ENCODE results near the gene SYT14.
A peak's percentile ranks its signal among the peaks of the same experiment; 100 is the strongest.
"Not testable (repeated sequence)": the region's sequence is repeated elsewhere in the genome, so short reads cannot be mapped to it uniquely, and the experiment has no call there.

Gene SYT14

DNA sequence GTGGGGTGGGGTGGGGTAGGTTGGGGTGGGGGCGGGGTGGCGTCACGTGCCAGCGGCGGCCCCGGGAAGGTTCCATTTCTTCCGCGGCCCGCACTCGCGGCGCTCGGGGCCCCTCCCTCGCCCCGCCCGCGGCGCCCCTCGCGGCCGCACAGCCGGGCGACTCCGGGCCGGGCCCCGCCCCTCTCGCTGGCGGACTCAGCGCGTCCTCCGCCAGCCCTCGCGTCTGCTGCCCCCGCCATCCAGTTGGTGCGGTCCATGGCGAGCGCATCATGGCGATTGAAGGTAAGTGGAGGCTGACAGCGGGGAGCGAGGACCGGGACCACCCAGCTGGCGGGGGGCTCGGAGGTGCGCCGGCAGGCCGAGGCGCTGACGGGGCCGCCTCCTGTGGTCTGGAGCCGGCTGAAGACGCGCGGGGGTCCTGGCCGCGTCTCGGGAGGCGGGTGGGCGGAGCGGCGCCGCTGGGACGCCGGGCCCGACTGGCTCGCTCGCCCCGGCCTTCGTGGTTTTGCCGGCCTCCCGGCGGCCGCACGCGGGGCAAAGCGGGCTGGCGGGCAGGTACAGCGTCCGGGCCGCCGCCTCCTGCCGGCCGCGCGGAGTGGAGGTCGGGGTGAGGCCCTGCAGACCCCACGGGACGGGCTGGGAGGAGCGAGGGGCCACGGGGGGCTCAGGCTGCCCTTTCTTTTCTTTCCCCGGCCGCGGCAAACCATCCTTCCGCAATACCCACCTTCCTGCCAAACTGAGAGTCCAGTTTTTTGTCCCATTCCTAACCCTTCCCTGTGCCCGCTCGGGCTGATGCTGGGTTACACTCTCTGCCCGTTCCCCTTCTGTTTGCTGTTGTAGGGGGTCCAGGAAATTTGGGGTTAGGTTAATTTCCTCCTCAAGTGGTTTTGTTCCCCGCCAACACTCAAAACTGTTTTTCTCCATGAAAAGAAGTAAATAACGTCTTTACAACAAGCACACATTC, at the start of gene SYT14:
Gene SYT14 (plus strand): TSS at position 222 of the 964 bp plus-strand sequence. CDS start 48 bp downstream, at position 270.
- DNase-seq (ENCODE audit: low spot score) = peak; percentile 39
- in situ Hi-C loops (cut with MboI; ENCODE audit: low pct_unique_long_range_greater_than_20kb, low sequenced_read_pairs, unreplicated experiment) = no loop called here
- TF ChIP-seq, protein P1, sequence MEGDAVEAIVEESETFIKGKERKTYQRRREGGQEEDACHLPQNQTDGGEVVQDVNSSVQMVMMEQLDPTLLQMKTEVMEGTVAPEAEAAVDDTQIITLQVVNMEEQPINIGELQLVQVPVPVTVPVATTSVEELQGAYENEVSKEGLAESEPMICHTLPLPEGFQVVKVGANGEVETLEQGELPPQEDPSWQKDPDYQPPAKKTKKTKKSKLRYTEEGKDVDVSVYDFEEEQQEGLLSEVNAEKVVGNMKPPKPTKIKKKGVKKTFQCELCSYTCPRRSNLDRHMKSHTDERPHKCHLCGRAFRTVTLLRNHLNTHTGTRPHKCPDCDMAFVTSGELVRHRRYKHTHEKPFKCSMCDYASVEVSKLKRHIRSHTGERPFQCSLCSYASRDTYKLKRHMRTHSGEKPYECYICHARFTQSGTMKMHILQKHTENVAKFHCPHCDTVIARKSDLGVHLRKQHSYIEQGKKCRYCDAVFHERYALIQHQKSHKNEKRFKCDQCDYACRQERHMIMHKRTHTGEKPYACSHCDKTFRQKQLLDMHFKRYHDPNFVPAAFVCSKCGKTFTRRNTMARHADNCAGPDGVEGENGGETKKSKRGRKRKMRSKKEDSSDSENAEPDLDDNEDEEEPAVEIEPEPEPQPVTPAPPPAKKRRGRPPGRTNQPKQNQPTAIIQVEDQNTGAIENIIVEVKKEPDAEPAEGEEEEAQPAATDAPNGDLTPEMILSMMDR (IDR thresholded peaks at IDR 0.05; ENCODE audit: extremely low read depth, insufficient read depth, missing control alignments) = no peak

- in situ Hi-C loops (cut with MboI; ENCODE audit: low pct_unique_long_range_greater_than_20kb, low sequenced_read_pairs, unreplicated experiment); DNase-seq (ENCODE audit: low spot score): not testable (repeated sequence)
Observed at GRCh38 chr1:209888291-209889076, 49.5 kb upstream of the SYT14 start.

DNA sequence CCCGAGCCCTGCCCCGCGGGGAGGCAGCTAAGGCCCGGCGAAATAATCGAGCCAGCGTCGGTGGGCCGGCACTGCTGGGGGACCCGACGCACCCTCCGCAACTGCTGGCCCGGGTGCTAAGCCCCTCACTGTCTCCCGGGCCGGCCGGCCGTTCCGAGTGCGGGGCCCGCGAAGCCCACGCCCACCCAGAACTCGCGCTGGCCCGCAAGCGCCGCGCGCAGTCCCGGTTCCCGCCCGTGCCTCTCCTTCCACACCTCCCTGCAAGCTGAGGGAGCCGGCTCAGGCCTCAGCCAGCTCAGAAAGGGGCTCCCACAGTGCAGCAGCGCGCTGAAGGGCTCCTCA, 49.0 kb upstream of the SYT14 start:
- DNase-seq (ENCODE audit: low spot score) = no peak
- TF ChIP-seq, protein P1 (IDR thresholded peaks at IDR 0.05; ENCODE audit: extremely low read depth, insufficient read depth, missing control alignments) = no peak
- in situ Hi-C loops (cut with MboI; ENCODE audit: low pct_unique_long_range_greater_than_20kb, low sequenced_read_pairs, unreplicated experiment) = no loop called here

DNA sequence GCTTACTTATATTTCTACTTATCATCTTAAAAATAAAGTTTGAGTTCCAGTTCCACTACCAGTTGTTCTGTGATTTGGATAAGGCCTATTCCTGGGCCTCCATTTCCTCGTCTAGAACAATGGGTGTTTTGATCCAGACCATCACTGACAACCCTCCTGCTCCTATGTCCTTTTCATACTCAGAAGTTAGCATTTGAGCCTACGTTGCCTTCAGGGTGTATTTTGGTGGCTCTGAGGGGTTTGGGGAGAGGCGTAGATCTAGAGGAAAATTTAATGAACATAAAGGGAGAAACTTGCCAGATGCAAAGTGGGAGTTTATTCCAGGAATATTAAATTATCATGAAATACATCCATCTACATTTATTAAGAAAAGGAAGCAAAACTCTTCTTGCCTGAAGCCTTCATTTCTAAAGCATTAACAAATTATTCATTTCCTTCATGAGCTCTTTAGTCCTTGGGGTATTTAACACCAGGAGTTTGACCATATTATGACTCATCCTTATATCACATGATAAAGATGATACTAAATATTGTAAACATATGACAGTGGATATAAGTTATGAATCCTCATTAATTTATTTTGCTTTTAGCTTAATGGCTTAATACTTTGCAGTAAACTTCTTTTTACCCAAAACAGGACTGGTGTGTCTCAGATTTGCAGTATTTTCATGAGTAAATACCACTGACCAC, 47.2 kb upstream of the SYT14 start:
- no peak for DNase-seq (ENCODE audit: low spot score)
- in situ Hi-C loops (cut with MboI; ENCODE audit: low pct_unique_long_range_greater_than_20kb, low sequenced_read_pairs, unreplicated experiment) = no loop called here
- TF ChIP-seq, protein P1 (IDR thresholded peaks at IDR 0.05; ENCODE audit: extremely low read depth, insufficient read depth, missing control alignments) = no peak

GRCh38 chr1:209893751-209894150, 44.3 kb upstream of the SYT14 start:
- in situ Hi-C loops (cut with MboI; ENCODE audit: low pct_unique_long_range_greater_than_20kb, low sequenced_read_pairs, unreplicated experiment) = no loop called here
- TF ChIP-seq, protein P1 (IDR thresholded peaks at IDR 0.05; ENCODE audit: extremely low read depth, insufficient read depth, missing control alignments) = no peak

DNA sequence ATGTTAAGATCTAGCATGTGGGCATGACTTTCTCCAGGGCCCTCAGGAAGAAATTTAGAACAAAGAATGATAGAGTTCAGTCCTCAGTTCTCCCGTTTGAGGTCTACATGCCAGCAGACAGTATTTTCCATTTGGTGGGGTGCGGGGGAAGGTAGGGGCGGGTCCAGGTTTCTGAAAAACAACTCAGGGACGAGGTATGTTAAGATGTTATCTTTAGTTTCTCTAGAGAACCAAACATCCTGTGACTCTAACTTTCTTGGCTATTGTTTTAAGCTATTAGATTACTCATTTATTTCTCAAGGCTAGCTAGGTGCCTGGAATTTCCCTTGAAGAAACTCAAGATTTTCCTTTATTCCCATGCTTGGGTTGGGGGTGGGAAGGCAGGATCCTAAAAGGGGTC, 42.3 kb upstream of the SYT14 start:
- DNase-seq (ENCODE audit: low spot score) = no peak
- in situ Hi-C loops (cut with MboI; ENCODE audit: low pct_unique_long_range_greater_than_20kb, low sequenced_read_pairs, unreplicated experiment) = no loop called here
- TF ChIP-seq, protein P1 (IDR thresholded peaks at IDR 0.05; ENCODE audit: extremely low read depth, insufficient read depth, missing control alignments) = no peak

More at GRCh38 chr1:209893751-209894150, 44.3 kb upstream of the SYT14 start:
- DNase-seq (ENCODE audit: low spot score) = no peak
